Activated CD8-positive, alpha-beta memory T cell treated with anti-CD3 and anti-CD28 coated beads, Interleukin-2, amount 50 U/mL, for 48 hours (primary cell): ENCODE results near the gene HS6ST1.
A peak's percentile ranks its signal among the peaks of the same experiment; 100 is the strongest.

Experiments
- DNase-seq: peaks from one replicate; pipeline ENCODE4 v3.0.0-alpha.2; 2020

HS6ST1 gene

DNA sequence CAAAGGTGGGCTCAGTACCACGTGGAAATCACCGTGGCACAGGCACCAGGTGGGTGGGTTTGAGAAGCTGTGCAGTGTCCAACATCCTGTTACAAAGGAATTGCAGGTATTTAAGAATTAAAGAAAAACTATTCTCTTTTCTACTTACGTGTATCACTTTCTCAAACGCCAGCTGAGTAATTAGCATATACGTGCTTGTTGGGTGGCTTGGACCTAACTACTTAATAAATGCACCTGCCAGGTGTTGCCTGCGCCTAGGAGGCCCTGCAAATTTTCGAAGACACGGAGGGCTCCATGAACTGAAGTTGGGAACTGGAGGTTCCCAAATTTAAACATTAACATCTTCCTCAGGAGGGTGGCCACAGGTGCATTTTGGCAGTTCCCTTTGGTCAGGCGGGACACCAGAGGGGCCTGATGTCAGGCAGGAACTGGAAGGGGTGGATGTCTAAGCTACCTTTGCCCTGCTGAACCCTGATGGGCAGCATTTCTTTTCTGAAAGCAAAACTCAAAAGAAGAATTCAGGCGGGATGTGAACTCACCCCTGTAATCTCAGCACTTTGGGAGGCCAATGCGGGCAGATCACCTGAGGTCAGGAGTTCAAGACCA lies 84.8 kb downstream of the HS6ST1 start:
- no peak for DNase-seq

DNA sequence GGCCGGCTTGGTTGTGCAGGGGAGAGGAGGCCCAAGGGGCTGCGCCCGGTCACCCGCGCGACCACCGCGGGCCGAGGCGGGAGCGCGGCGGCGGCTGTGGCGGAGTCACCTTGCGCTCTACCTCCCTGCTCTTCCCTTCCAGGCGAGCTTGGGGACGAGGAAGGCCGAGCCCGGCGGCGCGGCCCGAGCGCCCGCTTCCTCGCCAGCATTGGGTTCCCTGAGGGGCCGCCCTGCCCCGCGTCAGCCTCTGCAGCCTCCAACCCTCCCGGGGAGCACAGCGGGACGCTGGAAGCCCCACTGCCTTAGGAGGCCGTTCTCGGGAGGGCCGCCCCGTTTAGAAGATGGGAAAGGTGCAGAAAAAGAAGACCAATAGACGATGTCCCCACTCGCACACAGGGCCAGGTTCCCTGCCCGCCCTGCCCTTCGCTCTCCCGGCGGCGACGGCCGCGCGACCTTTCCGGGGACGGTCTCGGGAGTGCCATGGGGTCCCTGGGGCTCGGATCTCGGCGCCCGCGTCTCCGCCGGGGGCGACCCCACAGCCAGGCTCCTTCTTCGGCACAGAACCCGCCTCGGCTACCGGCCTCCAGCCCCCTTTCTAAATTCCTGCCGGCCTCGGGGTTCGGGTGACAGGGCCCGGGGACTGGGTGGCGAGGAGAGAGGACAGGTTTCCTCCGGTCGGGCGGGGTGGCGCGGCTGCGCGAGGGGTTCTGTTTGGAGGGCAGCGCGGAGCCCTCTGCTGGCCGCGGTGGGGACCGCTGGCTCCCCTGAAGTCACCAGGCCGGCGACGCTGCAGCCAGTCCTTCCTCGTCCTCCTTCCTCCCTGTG lies 85.5 kb downstream of the HS6ST1 start:
- DNase-seq, result peak; percentile 93

DNA sequence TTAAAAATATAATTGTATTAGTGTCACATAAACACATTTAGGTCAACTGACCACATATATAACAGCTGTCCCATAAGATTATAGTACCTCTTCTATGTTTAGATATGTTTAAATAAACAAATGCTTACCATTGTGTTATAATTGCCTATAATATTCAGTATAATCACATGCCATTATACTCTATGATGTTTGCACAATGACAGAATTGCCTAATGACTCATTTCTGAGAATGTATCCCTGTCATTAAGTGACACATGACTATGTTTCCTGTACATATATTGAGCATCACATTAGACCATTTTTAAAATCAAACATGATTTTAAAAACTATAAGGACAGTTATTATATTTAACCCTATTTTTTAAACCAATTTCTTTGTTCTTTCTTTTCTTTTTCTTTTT lies 89.8 kb downstream of the HS6ST1 start:
- DNase-seq, result no peak

DNA sequence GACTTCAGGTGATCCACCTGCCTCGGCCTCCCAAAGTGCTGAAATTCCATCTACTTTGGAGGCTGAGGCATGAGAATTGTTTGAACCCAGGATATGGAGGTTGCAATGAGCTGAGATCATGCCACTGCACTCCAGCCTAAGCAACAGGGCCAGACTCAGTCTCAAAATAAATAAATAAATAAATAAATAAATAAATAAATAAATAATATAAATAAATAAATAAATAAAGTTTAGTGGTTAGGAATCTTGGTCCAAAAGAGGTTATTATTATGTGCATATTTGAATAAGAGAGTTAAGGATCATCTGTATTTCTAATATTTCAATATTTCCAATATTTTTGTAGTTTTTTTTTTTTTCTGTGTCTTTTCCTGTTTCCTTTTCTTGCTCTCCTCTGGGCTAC lies 90.8 kb downstream of the HS6ST1 start:
- DNase-seq, result no peak

DNA sequence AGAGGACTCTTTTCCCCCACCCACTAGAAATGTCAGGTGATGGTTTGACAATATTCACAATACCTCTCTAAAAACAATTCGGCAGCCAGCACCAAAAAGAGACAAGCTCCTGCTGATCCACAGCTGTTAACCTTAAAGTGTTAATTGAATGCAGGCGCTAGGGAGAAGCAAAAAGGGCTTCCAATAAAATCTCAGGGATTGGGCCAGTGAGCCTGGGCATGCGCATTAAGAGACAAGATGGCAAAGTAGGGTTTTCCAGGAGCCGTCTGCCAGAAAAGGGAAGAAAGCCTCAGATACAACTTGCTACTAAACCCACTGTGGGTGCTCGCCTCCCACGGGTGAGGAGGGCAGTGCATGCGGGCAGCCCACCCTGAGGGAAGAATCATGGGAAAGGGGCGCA lies 98.8 kb downstream of the HS6ST1 start:
- no peak for DNase-seq

DNA sequence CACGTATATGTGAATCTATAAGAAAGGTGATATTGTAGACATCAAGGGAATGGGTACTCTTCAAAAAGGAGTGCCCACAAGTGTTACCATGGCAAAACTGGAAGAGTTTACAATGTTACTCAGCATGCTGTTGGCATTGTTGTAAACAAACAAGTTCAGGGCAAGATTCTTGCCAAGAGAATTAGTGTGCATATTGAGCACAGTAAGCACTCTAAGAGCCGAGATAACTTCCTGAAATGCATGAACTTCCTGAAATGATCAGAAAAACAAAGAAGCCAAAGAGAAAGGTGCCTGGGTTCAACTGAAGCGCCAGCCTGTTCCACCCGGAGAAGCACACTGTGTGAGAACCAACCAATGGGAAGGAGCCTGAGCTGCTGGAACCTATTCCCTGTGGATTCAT lies 101.0 kb downstream of the HS6ST1 start:
- no peak for DNase-seq

DNA sequence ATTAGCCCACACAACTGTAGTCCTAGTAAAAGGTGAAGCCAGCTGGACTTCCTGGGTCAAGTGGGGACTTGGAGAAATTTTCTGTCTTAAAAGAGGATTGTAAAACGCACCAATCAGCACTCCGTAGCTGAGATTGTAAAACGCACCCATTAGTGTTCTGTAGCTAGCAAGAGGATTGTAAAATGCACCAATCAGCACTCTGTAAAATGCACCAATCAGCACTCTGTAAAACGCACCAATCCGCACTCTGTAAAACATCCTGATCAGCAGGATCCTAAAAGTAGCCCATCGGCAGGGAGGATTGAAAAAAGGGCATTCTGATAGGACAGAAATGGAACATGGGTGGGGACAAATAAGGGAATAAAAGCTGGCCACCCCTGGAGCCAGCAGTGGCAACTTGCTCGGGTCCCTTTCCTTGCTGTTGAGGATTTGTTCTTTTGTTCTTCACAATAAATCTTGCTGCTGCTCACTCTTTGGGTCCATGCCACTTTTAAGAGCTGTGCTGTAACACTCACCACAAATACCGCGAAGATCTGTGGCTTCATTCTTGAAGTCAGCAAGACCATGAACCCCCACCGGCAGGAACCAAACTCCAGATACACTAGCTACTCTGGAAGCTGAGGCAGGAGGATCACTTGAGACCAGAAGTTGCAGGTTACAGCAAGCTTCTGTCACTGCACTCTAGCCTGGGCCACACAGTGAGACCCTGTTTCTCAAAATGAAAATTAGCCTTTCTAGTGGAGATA lies 102.6 kb downstream of the HS6ST1 start:
- DNase-seq, result no peak
